ENCODE results near the gene MAST4. TPM values are rescaled to one million over a fixed set of nuclear protein-coding genes. Genes with fewer than 3 reads are reported as not detected.

The MAST4 gene
- polyA plus RNA-seq, 1 experiment: 11.6 TPM

DNA sequence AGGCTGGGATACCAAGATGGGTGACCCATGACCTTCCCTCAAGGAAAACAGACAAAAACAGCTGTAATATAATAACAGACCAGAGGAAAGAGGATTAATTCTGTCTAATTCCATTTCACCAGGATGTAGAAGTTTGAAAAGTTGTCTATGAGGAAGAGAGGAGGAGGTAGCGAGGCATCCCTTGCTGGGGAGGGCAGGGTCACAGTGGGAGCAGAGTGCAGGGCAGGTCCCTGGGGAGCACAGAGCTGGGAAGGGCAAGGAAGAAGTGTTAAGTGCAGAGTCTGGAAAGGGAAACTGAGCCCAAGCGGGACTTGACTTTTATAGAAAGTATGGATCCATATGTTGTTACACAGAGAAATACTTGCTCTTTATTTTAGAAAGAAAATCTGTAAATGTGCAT, 389.8 kb downstream of the MAST4 start:
- Histone ChIP-seq H3K4me3 (ENCODE audit: low read depth, low read length) (no peak overlapping the region), H3K27me3 (ENCODE audit: control insufficient read depth, insufficient read depth, low read length) (no peaks in the 10 kb centered on the region), H3K27ac (ENCODE audit: low read depth, low read length) (no peak overlapping the region), H3K9me3 (ENCODE audit: control insufficient read depth, insufficient read depth, low read length) (no peaks in the 10 kb centered on the region)
- ChIA-PET CTCF (interaction anchor here (2.3 to 8.9 kb wide), 3 partner anchors 8 to 163 kb away, joined by 22 to 111 read pairs (median 36); no protein-coding TSS in a partner anchor), POLR2A (interaction anchor here (0.5 kb wide), 1 partner anchor 167 kb away, joined by 4 read pairs; no protein-coding TSS in a partner anchor)
- TF ChIP-seq CTCF (IDR thresholded peaks at IDR 0.05; ENCODE audit: low read depth, low read length): no peak
- DNase-seq (ENCODE audit: low read depth, low spot score): no peak

GRCh38 chr5:66986534-66986933, 390.3 kb downstream of the MAST4 start:
- ChIA-PET POLR2A (no interaction called here), CTCF (interaction anchor here (0.7 to 8.9 kb wide), 14 partner anchors 8 to 1334 kb away, joined by 3 to 111 read pairs (median 4); no protein-coding TSS in a partner anchor)
- no peak overlapping the region for H3K4me3 ChIP-seq (ENCODE audit: low read depth, low read length)
- H3K9me3 ChIP-seq (ENCODE audit: control insufficient read depth, insufficient read depth, low read length): no peaks in the 10 kb centered on the region
- TF ChIP-seq CTCF (IDR thresholded peaks at IDR 0.05; ENCODE audit: low read depth, low read length): no peak
- H3K27ac ChIP-seq (ENCODE audit: low read depth, low read length): no peak overlapping the region
- DNase-seq (ENCODE audit: low read depth, low spot score): no peak
- no peaks in the 10 kb centered on the region for H3K27me3 ChIP-seq (ENCODE audit: control insufficient read depth, insufficient read depth, low read length)

DNA sequence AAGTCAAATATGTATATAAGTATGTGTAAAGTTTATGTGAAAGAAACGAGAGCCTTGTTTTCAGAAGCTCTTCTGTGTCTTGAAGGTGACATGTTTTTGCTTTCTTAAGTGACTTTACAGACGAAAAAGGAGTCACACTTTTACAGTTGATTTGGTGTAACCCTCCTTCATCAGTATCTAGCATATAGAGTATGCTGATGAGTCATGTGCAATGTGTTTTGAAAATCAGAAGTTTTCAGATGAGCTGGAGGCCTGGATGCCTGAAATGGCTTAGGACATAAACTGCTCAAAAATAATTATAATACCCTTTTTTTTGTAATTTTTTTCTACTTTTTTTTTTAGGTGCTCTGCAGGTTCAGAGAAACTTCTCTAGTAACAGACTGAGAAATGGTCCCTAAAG, 390.9 kb downstream of the MAST4 start:
- H3K4me3 ChIP-seq (ENCODE audit: low read depth, low read length): no peak overlapping the region
- no peaks in the 10 kb centered on the region for H3K27me3 ChIP-seq (ENCODE audit: control insufficient read depth, insufficient read depth, low read length)
- ChIA-PET CTCF (interaction anchor here (0.5 to 8.9 kb wide), 35 partner anchors 9 to 1334 kb away, joined by 3 to 111 read pairs (median 4); no protein-coding TSS in a partner anchor), POLR2A (no interaction called here)
- no peak for TF ChIP-seq CTCF (IDR thresholded peaks at IDR 0.05; ENCODE audit: low read depth, low read length)
- no peaks in the 10 kb centered on the region for H3K9me3 ChIP-seq (ENCODE audit: control insufficient read depth, insufficient read depth, low read length)
- DNase-seq (ENCODE audit: low read depth, low spot score): no peak
- no peak overlapping the region for H3K27ac ChIP-seq (ENCODE audit: low read depth, low read length)

- Histone ChIP-seq H3K27me3 (ENCODE audit: control insufficient read depth, insufficient read depth, low read length) (no peaks in the 10 kb centered on the region), H3K27ac (ENCODE audit: low read depth, low read length) (no peak overlapping the region), H3K9me3 (ENCODE audit: control insufficient read depth, insufficient read depth, low read length) (no peaks in the 10 kb centered on the region), H3K4me3 (ENCODE audit: low read depth, low read length) (no peak overlapping the region)
- DNase-seq (ENCODE audit: low read depth, low spot score): no peak
- ChIA-PET CTCF (interaction anchor here (0.5 to 8.9 kb wide), 45 partner anchors 9 to 681 kb away, joined by 3 to 111 read pairs (median 4); no protein-coding TSS in a partner anchor), POLR2A (no interaction called here)
- TF ChIP-seq CTCF (IDR thresholded peaks at IDR 0.05; ENCODE audit: low read depth, low read length): no peak
These were observed 391.3 kb downstream of the MAST4 start for GRCh38 chr5:66987540-66987939.

- no peaks in the 10 kb centered on the region for H3K9me3 ChIP-seq (ENCODE audit: control insufficient read depth, insufficient read depth, low read length)
- ChIA-PET CTCF (interaction anchor here (0.6 to 8.9 kb wide), 43 partner anchors 8 to 682 kb away, joined by 3 to 111 read pairs (median 4); no protein-coding TSS in a partner anchor), POLR2A (no interaction called here)
- H3K4me3 ChIP-seq (ENCODE audit: low read depth, low read length): no peak overlapping the region
- peak; percentile 84 for TF ChIP-seq CTCF (IDR thresholded peaks at IDR 0.05; ENCODE audit: low read depth, low read length)
- H3K27me3 ChIP-seq (ENCODE audit: control insufficient read depth, insufficient read depth, low read length): no peaks in the 10 kb centered on the region
- DNase-seq (ENCODE audit: low read depth, low spot score): no peak
- H3K27ac ChIP-seq (ENCODE audit: low read depth, low read length): no peak overlapping the region
These were observed 392.0 kb downstream of the MAST4 start for GRCh38 chr5:66987949-66988838.
